Caco-2 (cell line): Measurements from ENCODE around the gene MSI1. TPM values are rescaled to one million over a fixed set of nuclear protein-coding genes. Genes with fewer than 3 reads are reported as not detected.

Experiments
- BruUV-seq: library from RNA; stranded (reverse); fragments of 400-500 nt; replicated peaks from 2 replicates; lab custom pipeline; 2021; lab: Mats Ljungman, UMichigan
- CTCF ChIA-PET: fragments of 300-600 bp; sonication (Branson Sonifier 250); formaldehyde crosslinking; loops from one replicate; lab custom pipeline; 2022; ENCODE audit warnings: antibody characterized with exemption; lab: Charles Lee
- POLR2A ChIA-PET: fragments of 300-600 bp; sonication (Branson Sonifier 250); formaldehyde crosslinking; loops from one replicate; lab custom pipeline; 2022; ENCODE audit warnings: antibody characterized with exemption; lab: Charles Lee
- DNase-seq, 2 experiments: peaks; one replicate each; pipeline versions ENCODE4 v3.0.0 to v3.0.0-alpha.2; 2020 to 2022
- H3K27me3 ChIP-seq: replicated peaks from 2 replicates; pipeline ENCODE4 v1.6.0; 2011; ENCODE audit warnings: low read length; ENCODE audit not compliant: control insufficient read depth, insufficient read depth
- H3K36me3 ChIP-seq: 2 replicates; pipeline ENCODE4 v1.5.1; 2011; ENCODE audit warnings: low read length; ENCODE audit not compliant: control insufficient read depth, insufficient read depth
- H3K4me1 ChIP-seq: fragments of 250-450 bp; sonication (Bioruptor Pico); 2 replicates; pipeline ENCODE4 v1.5.1; 2020; ENCODE audit warnings: mild to moderate bottlenecking
- H3K4me3 ChIP-seq: 2 replicates; pipeline ENCODE4 v1.5.1; 2011; ENCODE audit warnings: low read depth, mild to moderate bottlenecking, control low read depth, low read length
- H3K9me3 ChIP-seq: fragments of 250-450 bp; sonication (Bioruptor Pico); 2 replicates; pipeline ENCODE4 v1.5.1; 2020; ENCODE audit warnings: mild to moderate bottlenecking, moderate library complexity
- H3K27ac Mint-ChIP-seq: one replicate; pipeline ENCODE4 v1.8.0; 2022; ENCODE audit warnings: mixed read lengths; ENCODE audit not compliant: unreplicated experiment
- H3K27me3 Mint-ChIP-seq: one replicate; pipeline ENCODE4 v1.8.0; 2022; ENCODE audit warnings: mixed read lengths; ENCODE audit not compliant: insufficient read depth, unreplicated experiment
- H3K36me3 Mint-ChIP-seq: one replicate; pipeline ENCODE4 v1.8.0; 2022; ENCODE audit warnings: mild to moderate bottlenecking, mixed read lengths; ENCODE audit not compliant: insufficient read depth, unreplicated experiment
- H3K4me1 Mint-ChIP-seq: one replicate; pipeline ENCODE4 v1.8.0; 2022; ENCODE audit warnings: low read depth, mixed read lengths; ENCODE audit not compliant: unreplicated experiment
- H3K4me3 Mint-ChIP-seq: one replicate; pipeline ENCODE4 v1.8.0; 2022; ENCODE audit warnings: mild to moderate bottlenecking, moderate library complexity, mixed read lengths; ENCODE audit not compliant: unreplicated experiment
- H3K9me3 Mint-ChIP-seq: one replicate; pipeline ENCODE4 v1.8.0; 2022; ENCODE audit warnings: mixed read lengths; ENCODE audit not compliant: unreplicated experiment
- intact Hi-C: fragments of 100-400 bp; cut with micrococcal nuclease; formaldehyde crosslinking; loops from one replicate; pipeline ENCODE4 v1.10.0; 2022; ENCODE audit not compliant: unreplicated experiment
- total RNA-seq: library from RNA; stranded (reverse); gene quantifications from 2 replicates; pipeline ENCODE4 v1.2.3, GENCODE V29; 2022
- TF ChIP-seq, protein P1 (sequence below), 2 experiments: fragments of 200-600 bp in 1 of 2; IDR thresholded peaks; 1 replicate in 1 of 2; 2 replicates in 1 of 2; pipeline versions ENCODE4 v1.5.1 to v1.8.0; 2011 to 2022; ENCODE audit warnings: antibody characterized with exemption in 1 of 2, control low read depth in 1 of 2, inconsistent platforms in 1 of 2, low read depth in 1 of 2, low read length in 1 of 2, mild to moderate bottlenecking in 1 of 2, moderate library complexity in 1 of 2; ENCODE audit not compliant: insufficient read depth in 1 of 2, severe bottlenecking in 1 of 2, unreplicated experiment in 1 of 2

The MSI1 gene
- total RNA-seq, 1 experiment from 2014 or later, result 24.8 TPM

DNA sequence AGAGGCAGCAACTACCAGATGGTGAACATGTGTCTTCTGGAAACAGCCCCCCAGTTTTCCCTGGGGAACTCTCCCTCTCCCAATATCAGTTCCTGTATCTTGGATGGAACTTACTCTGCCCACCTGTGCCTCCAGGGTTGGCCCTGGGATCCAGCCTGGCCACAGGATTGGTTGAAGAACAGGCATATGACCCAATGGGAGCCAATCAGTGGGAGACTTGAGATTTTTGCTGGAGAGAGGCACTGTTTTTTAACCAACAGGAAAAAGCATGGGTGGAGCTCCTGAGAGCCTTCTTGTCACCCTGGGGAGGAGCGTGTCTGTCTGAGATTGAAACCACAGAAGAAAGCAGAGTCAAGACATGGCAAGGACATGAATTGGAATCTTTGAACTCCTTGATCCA, 35.3 kb upstream of the MSI1 start:
- no peak overlapping the region for H3K4me3 ChIP-seq
- intact Hi-C loops, result no loop called here
- no peaks in the 10 kb centered on the region for H3K4me1 Mint-ChIP-seq
- CTCF ChIA-PET, result no interaction called here
- 0 out of 2 replicates have a peak, but pooled peaks cover 2% of the 10 kb centered on the region for H3K9me3 ChIP-seq
- no peak overlapping the region for H3K4me3 Mint-ChIP-seq
- no peaks in the 10 kb centered on the region for H3K27me3 ChIP-seq
- TF ChIP-seq, protein P1, sequence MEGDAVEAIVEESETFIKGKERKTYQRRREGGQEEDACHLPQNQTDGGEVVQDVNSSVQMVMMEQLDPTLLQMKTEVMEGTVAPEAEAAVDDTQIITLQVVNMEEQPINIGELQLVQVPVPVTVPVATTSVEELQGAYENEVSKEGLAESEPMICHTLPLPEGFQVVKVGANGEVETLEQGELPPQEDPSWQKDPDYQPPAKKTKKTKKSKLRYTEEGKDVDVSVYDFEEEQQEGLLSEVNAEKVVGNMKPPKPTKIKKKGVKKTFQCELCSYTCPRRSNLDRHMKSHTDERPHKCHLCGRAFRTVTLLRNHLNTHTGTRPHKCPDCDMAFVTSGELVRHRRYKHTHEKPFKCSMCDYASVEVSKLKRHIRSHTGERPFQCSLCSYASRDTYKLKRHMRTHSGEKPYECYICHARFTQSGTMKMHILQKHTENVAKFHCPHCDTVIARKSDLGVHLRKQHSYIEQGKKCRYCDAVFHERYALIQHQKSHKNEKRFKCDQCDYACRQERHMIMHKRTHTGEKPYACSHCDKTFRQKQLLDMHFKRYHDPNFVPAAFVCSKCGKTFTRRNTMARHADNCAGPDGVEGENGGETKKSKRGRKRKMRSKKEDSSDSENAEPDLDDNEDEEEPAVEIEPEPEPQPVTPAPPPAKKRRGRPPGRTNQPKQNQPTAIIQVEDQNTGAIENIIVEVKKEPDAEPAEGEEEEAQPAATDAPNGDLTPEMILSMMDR (IDR thresholded peaks at IDR 0.05; ENCODE audit: insufficient read depth in 1 of 2, low read depth in 1 of 2, low read length in 1 of 2, severe bottlenecking in 1 of 2, unreplicated experiment in 1 of 2), result no peak
- DNase-seq, result no peak
- no peaks in the 10 kb centered on the region for H3K4me1 ChIP-seq
- H3K27ac Mint-ChIP-seq, result no peak overlapping the region
- no TSS peak for BruUV-seq
- POLR2A ChIA-PET, result no interaction called here
- no peaks in the 10 kb centered on the region for H3K36me3 Mint-ChIP-seq
- no peaks in the 10 kb centered on the region for H3K27me3 Mint-ChIP-seq
- no peaks in the 10 kb centered on the region for H3K36me3 ChIP-seq
- H3K9me3 Mint-ChIP-seq, result no peaks in the 10 kb centered on the region

DNA sequence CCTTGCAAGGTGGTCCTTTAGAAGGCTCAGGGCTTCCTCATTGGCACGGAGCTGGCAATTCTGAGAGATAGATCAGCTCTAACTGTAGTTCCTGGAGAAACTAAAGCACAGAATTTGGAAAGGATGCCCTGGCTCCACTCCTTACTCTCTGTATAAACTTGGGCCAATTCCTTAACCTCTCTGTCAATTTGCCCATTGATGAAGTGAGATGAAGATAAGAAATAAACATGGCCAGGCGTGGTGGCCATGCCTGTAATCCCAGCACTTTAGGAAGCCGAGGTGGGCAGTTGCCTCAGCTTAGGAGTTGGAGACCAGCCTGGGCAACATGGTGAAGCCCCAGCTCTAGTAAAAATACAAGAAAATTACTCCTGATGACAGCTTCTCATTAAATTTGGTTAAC, 34.9 kb upstream of the MSI1 start:
- H3K4me3 ChIP-seq, result no peak overlapping the region
- Mint-ChIP-seq H3K27me3 (no peaks in the 10 kb centered on the region), H3K4me1 (no peaks in the 10 kb centered on the region), H3K9me3 (no peaks in the 10 kb centered on the region), H3K4me3 (no peak overlapping the region), H3K36me3 (no peaks in the 10 kb centered on the region), H3K27ac (no peak overlapping the region)
- BruUV-seq, result no TSS peak
- no peaks in the 10 kb centered on the region for H3K36me3 ChIP-seq
- intact Hi-C loops, result no loop called here
- 0 out of 2 replicates have a peak, but pooled peaks cover 2% of the 10 kb centered on the region for H3K9me3 ChIP-seq
- no peaks in the 10 kb centered on the region for H3K27me3 ChIP-seq
- no peak for DNase-seq
- ChIA-PET CTCF (no interaction called here), POLR2A (no interaction called here)
- H3K4me1 ChIP-seq, result no peaks in the 10 kb centered on the region
- TF ChIP-seq, protein P1 (IDR thresholded peaks at IDR 0.05; ENCODE audit: insufficient read depth in 1 of 2, low read depth in 1 of 2, low read length in 1 of 2, severe bottlenecking in 1 of 2, unreplicated experiment in 1 of 2), result no peak

DNA sequence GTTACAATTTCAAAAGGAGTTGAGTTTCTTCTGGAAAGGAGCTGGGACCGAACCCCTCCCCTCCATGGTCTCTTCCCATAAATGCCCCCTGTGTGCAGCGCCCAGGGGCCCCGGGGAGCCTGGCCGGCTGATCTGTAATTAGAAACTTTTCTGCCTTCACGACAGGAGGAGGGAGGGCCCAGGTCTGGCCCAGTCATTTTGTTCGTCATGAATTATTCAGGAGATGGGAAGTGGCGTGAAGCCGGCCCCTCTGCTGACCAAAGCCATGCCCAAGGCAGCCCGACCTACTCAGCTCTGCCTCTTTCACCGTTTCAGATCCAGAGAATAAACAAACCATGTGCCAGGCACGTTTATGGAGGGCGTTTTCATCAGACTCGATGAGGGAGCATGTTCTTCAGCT, 33.3 kb upstream of the MSI1 start:
- no TSS peak for BruUV-seq
- Mint-ChIP-seq H3K36me3 (no peaks in the 10 kb centered on the region), H3K9me3 (no peaks in the 10 kb centered on the region), H3K27me3 (no peaks in the 10 kb centered on the region), H3K4me1 (no peaks in the 10 kb centered on the region), H3K4me3 (no peak overlapping the region), H3K27ac (no peak overlapping the region)
- Histone ChIP-seq H3K27me3 (no peaks in the 10 kb centered on the region), H3K36me3 (no peaks in the 10 kb centered on the region), H3K4me3 (no peak overlapping the region), H3K4me1 (no peaks in the 10 kb centered on the region), H3K9me3 (0 out of 2 replicates have a peak, but pooled peaks cover 2% of the 10 kb centered on the region)
- CTCF ChIA-PET, result no interaction called here
- intact Hi-C loops, result no loop called here
- DNase-seq, result no peak
- TF ChIP-seq, protein P1 (IDR thresholded peaks at IDR 0.05; ENCODE audit: insufficient read depth in 1 of 2, low read depth in 1 of 2, low read length in 1 of 2, severe bottlenecking in 1 of 2, unreplicated experiment in 1 of 2), result no peak
- POLR2A ChIA-PET, result no interaction called here
